Peyer's patch (tissue), 4 donors: Measurements from ENCODE around the gene FOXI3. TPM values are rescaled to one million over a fixed set of nuclear protein-coding genes. Genes with fewer than 3 reads are reported as not detected.

ENCODE experiments used
- DNase-seq, 3 donors: peaks; one replicate each; pipeline ENCODE4 v3.0.0-alpha.2; 2017 to 2019
- H3K27ac ChIP-seq, 4 donors: fragments of 200-600 bp; sonication (generic); one replicate each; pipeline ENCODE4 v1.5.1; 2016 to 2019
- H3K27me3 ChIP-seq, 2 donors: fragments of 200-600 bp; sonication (generic); one replicate each; pipeline ENCODE4 v1.5.1; 2019
- H3K36me3 ChIP-seq, 3 donors: fragments of 200-600 bp; sonication (generic); one replicate each; pipeline ENCODE4 v1.5.1; 2016 to 2019
- H3K4me1 ChIP-seq, 4 donors: fragments of 200-600 bp; sonication (generic); one replicate each; pipeline ENCODE4 v1.5.1; 2016 to 2019
- H3K4me3 ChIP-seq, 4 donors: fragments of 200-600 bp; sonication (generic); 1 replicate in 3 of 4; 2 replicates in 1 of 4; pipeline ENCODE4 v1.5.1; 2016 to 2019; ENCODE audit warnings: mild to moderate bottlenecking in 1 of 4
- H3K9me3 ChIP-seq, 4 donors: fragments of 200-600 bp; sonication (generic); one replicate each; pipeline ENCODE4 v1.5.1; 2016 to 2019; ENCODE audit warnings: mild to moderate bottlenecking in 1 of 4
- POLR2A ChIP-seq, 2 donors: fragments of 450-650 bp; IDR thresholded peaks; one replicate each; pipeline ENCODE4 v1.5.1; 2017; ENCODE audit warnings: antibody characterized with exemption in 2 of 2, mild to moderate bottlenecking in 2 of 2, moderate library complexity in 2 of 2
- total RNA-seq, 4 donors: library from RNA; depleted of rRNA; stranded (reverse); fragments of >200 nt; gene quantifications; one replicate each; pipeline ENCODE4 v1.1.0, GENCODE V29; 2016
- TF ChIP-seq, protein P1 (sequence below), 6 experiments: fragments of 450-650 bp in 4 of 6; fragments of 200-600 bp in 2 of 6; sonication (generic) in 1 of 6; IDR thresholded peaks; one replicate each; pipeline ENCODE4 v1.5.1; 2017 to 2019; ENCODE audit warnings: antibody characterized with exemption in 6 of 6, mild to moderate bottlenecking in 3 of 6, moderate library complexity in 1 of 6

Gene FOXI3
- total RNA-seq, 4 donors from 2014 or later: not detected

DNA sequence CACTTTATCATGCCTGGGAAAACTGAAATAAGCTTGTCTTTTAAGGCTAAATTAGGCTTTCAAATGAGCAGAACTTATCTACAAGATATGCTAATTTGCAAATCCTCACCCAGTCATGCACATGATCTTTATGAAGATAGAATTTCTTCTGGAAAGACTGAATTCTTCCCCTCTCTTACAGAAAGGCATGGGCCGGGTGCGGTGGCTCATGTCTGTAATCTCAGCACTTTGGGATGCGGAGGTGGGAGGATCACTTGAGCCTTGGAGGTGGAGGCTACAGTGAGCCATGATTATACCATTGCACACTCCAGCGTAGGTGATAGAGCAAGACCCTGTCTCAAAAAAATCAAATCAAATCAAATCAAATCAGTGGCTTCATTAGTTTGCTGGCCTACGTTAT is 11.7 kb upstream of the FOXI3 start:
- TF ChIP-seq, protein P1, sequence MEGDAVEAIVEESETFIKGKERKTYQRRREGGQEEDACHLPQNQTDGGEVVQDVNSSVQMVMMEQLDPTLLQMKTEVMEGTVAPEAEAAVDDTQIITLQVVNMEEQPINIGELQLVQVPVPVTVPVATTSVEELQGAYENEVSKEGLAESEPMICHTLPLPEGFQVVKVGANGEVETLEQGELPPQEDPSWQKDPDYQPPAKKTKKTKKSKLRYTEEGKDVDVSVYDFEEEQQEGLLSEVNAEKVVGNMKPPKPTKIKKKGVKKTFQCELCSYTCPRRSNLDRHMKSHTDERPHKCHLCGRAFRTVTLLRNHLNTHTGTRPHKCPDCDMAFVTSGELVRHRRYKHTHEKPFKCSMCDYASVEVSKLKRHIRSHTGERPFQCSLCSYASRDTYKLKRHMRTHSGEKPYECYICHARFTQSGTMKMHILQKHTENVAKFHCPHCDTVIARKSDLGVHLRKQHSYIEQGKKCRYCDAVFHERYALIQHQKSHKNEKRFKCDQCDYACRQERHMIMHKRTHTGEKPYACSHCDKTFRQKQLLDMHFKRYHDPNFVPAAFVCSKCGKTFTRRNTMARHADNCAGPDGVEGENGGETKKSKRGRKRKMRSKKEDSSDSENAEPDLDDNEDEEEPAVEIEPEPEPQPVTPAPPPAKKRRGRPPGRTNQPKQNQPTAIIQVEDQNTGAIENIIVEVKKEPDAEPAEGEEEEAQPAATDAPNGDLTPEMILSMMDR (IDR thresholded peaks at IDR 0.05): no peak
- no peak for TF ChIP-seq POLR2A (IDR thresholded peaks at IDR 0.05)

GRCh38 chr2:88458633-88459032 is 6.1 kb upstream of the FOXI3 start:
- DNase-seq: no peak
- TF ChIP-seq POLR2A (IDR thresholded peaks at IDR 0.05): no peak
- TF ChIP-seq, protein P1 (IDR thresholded peaks at IDR 0.05): no peak
- Histone ChIP-seq H3K27me3 (peaks cover 0 to 10% of the 10 kb centered on the region in 2 donors), H3K27ac (no peak overlapping the region), H3K4me3 (no peak overlapping the region), H3K36me3 (no peaks in the 10 kb centered on the region), H3K4me1 (no peaks in the 10 kb centered on the region), H3K9me3 (no peaks in the 10 kb centered on the region)

More for the DNA sequence above, 11.7 kb upstream of the FOXI3 start:
- H3K27me3 ChIP-seq: no peaks in the 10 kb centered on the region
- H3K4me1 ChIP-seq: no peaks in the 10 kb centered on the region
- no peak overlapping the region for H3K27ac ChIP-seq
- H3K4me3 ChIP-seq: no peak overlapping the region
- no peaks in the 10 kb centered on the region for H3K9me3 ChIP-seq
- no peak for DNase-seq
- H3K36me3 ChIP-seq: no peaks in the 10 kb centered on the region

DNA sequence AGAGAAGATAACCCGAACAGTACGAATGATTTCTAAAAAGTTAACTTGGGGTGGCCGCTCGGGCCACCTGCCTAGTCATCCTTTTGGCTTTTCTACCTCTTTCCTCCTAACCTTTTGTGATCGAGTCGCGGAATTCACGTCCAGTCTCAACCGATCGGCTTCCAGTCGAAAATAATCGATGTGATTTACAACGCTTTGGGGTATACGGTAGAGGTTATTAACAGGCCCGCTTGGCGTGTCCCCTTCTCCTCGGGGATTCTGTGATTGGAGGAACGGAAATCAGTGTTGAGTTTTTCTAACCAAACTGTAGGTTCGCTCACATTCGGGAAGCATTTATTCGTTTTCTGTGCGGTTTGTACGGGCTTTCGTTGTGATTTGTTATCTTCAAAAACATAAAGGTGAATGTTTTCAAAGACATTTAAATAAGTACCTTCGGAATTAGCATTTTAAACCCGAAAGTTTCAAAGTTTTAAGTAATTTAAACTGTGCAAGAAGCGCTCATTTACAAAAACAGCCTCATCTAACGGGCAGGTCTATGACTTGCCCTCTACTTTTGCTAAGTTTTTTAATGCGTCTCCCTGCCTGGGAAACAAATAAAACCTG is 588 bp upstream of the FOXI3 start:
- DNase-seq: no peak
- Histone ChIP-seq H3K27me3 (peaks cover 0 to 17% of the 10 kb centered on the region in 2 donors), H3K27ac (no peak overlapping the region), H3K4me1 (peaks cover 0 to 4% (median 2%) of the 10 kb centered on the region in 4 donors), H3K36me3 (no peaks in the 10 kb centered on the region), H3K9me3 (peaks cover 0 to 3% (median 0%) of the 10 kb centered on the region in 4 donors), H3K4me3 (peak overlapping the region in 3 of 4 donors; percentile 42 to 52 (median 46))
- TF ChIP-seq, protein P1 (IDR thresholded peaks at IDR 0.05): no peak
- no peak for TF ChIP-seq POLR2A (IDR thresholded peaks at IDR 0.05)

- no peak for TF ChIP-seq POLR2A (IDR thresholded peaks at IDR 0.05)
- TF ChIP-seq, protein P1 (IDR thresholded peaks at IDR 0.05): no peak
These were observed 505 bp downstream of the FOXI3 start for GRCh38 chr2:88451811-88452564.

DNA sequence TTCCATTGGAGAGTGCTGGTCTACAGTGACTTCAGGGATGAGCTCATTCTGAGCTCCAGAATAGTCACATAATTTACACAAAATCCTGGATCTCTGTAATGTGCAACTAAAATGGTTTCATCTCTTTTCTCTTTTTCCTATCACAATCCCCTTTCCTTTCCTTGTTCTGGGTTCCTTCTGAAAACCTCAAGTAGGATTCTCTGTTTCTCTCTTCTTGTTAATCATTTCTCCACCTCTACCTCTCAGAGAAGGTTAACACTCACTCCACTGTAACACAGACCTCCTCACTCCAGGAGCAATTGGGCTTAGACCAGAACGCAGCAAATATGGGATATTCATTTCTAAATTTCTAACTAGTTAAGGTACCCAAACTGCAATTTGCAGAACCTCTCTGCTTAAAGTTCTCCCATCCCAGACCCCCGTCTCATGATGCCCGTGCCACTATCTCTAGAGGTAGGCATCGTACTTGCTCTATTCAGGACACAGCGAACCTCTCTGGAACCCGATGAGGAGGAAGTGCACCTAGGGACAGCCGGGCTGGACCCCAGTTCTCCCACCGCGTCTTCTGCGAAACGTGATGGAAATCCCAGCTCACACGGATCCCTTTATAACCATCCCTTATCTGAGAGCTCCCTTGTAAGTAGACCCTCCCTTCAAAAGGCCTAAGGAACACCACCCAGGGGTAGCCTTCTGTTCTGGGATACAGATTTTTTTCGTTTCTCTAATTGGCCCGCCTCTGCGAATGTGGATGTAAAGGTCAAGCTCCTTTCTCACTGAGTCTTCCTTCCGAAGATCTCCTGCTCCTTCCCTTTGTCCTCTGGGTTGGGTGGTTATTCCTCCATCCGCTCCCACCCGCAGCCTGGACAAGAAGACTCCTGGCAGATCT is 1.3 kb downstream of the FOXI3 start:
- Histone ChIP-seq H3K9me3 (peaks cover 0 to 3% (median 0%) of the 10 kb centered on the region in 4 donors), H3K27me3 (peaks cover 0 to 17% of the 10 kb centered on the region in 2 donors), H3K4me3 (peak overlapping the region in 1 of 4 donors; percentile 30), H3K36me3 (no peaks in the 10 kb centered on the region), H3K4me1 (peaks cover 0 to 4% (median 2%) of the 10 kb centered on the region in 4 donors), H3K27ac (no peak overlapping the region)
- TF ChIP-seq, protein P1 (IDR thresholded peaks at IDR 0.05): no peak
- TF ChIP-seq POLR2A (IDR thresholded peaks at IDR 0.05): no peak
- no peak for DNase-seq

More at GRCh38 chr2:88451811-88452564, 505 bp downstream of the FOXI3 start:
- H3K27ac ChIP-seq: no peak overlapping the region
- no peaks in the 10 kb centered on the region for H3K36me3 ChIP-seq
- H3K9me3 ChIP-seq: peaks cover 0 to 3% (median 0%) of the 10 kb centered on the region in 4 donors
- peak in 1 of 3 donors; percentile 45 for DNase-seq
- H3K4me3 ChIP-seq: peak overlapping the region in 3 of 4 donors; percentile 42 to 52 (median 46)
- H3K4me1 ChIP-seq: peaks cover 0 to 4% (median 2%) of the 10 kb centered on the region in 4 donors
- peaks cover 0 to 17% of the 10 kb centered on the region in 2 donors for H3K27me3 ChIP-seq
